Choroid plexus epithelial cell (primary cell): Measurements from ENCODE around the gene DUSP16.

Experiments
- DNase-seq: peaks from one replicate; pipeline ENCODE4 v3.0.0-alpha.2; 2010; ENCODE audit warnings: low read depth
- H3K4me3 ChIP-seq: 2 replicates; pipeline ENCODE4 v1.5.1; 2011; ENCODE audit warnings: low read depth, mild to moderate bottlenecking, control low read depth, low read length, moderate library complexity
- TF ChIP-seq, protein P1 (sequence below): conservative IDR thresholded peaks from 2 replicates; pipeline ENCODE4 v1.5.1; 2011; ENCODE audit warnings: low read depth, mild to moderate bottlenecking, control low read depth, inconsistent platforms, low read length, moderate library complexity

The DUSP16 gene

DNA sequence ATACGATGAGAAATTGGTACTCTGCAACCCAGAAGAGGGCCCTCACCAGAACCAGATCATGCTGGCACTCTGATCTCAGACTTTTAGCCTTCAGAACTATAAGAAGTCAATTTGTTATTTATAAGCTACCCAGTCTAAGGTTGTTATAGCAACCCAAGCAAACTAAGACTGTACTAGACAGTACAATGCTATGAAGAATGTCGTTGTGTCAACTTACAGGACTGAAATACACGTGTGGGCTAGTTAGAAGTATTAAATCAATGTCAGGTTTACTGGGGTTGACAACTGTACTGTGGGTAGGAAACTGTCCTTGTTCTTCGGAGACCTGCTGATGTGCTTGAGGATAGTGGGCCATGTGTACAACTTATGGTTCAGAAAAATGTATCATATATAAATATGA is 19.7 kb downstream of the DUSP16 start:
- DNase-seq: peak; percentile 10
- no peak overlapping the region for H3K4me3 ChIP-seq
- TF ChIP-seq, protein P1, sequence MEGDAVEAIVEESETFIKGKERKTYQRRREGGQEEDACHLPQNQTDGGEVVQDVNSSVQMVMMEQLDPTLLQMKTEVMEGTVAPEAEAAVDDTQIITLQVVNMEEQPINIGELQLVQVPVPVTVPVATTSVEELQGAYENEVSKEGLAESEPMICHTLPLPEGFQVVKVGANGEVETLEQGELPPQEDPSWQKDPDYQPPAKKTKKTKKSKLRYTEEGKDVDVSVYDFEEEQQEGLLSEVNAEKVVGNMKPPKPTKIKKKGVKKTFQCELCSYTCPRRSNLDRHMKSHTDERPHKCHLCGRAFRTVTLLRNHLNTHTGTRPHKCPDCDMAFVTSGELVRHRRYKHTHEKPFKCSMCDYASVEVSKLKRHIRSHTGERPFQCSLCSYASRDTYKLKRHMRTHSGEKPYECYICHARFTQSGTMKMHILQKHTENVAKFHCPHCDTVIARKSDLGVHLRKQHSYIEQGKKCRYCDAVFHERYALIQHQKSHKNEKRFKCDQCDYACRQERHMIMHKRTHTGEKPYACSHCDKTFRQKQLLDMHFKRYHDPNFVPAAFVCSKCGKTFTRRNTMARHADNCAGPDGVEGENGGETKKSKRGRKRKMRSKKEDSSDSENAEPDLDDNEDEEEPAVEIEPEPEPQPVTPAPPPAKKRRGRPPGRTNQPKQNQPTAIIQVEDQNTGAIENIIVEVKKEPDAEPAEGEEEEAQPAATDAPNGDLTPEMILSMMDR: no peak

DNA sequence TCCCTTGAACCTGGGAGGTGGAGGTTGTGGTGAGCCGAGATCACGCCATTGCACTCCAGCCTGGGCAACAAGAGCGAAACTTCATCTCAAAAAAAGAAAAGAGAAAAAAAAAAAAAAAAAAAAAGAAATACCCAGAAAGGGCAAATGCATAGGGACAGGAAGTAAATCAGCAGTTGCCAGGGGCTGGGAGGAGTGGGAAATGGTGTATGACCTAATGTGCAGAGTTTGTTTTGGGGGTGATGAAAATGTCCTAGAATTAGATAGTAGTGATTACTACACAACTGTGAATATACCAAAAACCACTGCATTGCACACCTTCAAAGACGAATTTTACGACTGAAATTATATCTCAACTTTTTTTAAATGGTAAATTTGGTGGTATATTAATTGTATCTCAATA is 20.4 kb downstream of the DUSP16 start:
- TF ChIP-seq, protein P1: no peak
- no peak for DNase-seq
- H3K4me3 ChIP-seq: no peak overlapping the region

- TF ChIP-seq, protein P1: no peak
- DNase-seq: no peak
- H3K4me3 ChIP-seq: no peak overlapping the region
Observed at GRCh38 chr12:12541782-12542181, 20.9 kb downstream of the DUSP16 start.

DNA sequence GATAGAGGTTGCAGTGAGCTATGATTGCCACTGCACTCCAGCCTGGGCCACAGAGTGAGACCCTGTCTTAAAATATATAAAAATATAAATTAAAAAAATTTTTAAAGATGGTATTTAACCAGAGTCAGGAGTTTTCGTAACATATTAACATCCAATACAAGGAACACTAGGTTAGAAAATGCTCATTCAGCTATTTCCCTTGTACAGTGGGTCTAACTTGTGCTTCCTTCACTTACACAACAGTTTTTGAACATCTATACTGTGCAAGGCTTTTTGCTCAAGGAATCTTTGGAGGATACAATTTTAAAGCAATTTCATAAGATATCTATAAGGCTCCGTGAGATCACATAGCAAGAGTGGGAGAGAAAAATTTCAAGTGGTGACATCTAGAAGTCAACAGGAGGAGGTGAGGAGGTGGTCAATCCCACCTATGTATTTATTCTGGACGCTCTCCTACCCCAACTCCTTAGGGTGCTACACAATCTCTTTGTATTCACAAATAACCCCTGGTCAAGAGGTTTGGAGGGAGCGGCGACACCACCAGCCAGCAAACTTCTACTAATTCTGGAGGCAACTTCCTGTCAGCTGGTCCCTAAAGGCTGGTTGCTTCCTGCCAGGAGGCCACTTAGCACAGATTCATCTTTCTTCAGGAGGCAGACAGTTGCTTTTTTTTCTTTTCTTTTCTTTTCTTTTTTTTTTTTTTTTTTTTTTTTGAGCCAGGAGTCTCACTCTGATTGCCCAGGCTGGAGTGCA is 22.2 kb downstream of the DUSP16 start:
- no peak for DNase-seq
- TF ChIP-seq, protein P1: no peak
- no peak overlapping the region for H3K4me3 ChIP-seq

GRCh38 chr12:12539028-12539810 is 23.4 kb downstream of the DUSP16 start:
- TF ChIP-seq, protein P1: no peak
- no peak overlapping the region for H3K4me3 ChIP-seq
- no peak for DNase-seq

DNA sequence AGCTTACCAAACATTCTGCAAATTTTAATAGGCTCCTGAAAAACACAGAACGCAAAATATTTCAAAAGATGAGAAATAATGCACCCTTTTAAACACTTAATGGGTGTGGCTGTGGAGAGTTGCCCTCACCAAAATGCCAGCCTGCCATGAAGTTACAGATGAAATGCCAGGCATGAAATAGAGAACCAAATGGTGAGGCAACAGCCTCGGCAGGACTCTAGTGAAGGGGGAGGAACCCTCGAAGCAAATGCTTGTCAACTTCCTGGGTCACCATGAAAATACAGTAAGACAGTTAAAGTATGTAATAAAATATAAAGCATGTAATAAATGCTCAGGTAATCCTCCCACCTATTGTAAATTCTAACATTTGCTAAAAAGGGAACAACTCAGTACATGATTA is 24.1 kb downstream of the DUSP16 start:
- no peak overlapping the region for H3K4me3 ChIP-seq
- TF ChIP-seq, protein P1: no peak
- DNase-seq: no peak
